Measurements from ENCODE around the gene PRND.
"Not testable (repeated sequence)": the region's sequence is repeated elsewhere in the genome, so short reads cannot be mapped to it uniquely, and the experiment has no call there.

The PRND gene, protein sequence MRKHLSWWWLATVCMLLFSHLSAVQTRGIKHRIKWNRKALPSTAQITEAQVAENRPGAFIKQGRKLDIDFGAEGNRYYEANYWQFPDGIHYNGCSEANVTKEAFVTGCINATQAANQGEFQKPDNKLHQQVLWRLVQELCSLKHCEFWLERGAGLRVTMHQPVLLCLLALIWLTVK

DNA sequence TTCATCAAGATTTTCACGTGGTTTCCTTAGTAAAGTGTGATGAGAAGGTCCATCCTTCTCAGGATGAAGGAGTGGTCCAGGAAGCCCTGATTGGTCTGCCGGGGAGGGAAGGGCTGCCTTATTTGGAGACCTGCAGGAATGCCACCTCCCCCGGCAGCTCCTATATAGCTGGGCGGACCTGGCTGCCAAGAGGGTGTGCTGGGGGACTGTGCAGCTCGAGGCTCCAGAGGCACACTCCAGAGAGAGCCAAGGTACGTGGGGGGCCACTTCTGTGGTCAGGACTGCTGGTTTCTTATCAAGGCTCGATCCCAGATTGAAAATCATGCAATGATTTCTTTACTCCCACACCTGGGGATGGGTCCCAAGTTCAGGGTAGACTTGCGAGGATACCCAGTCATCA, at the start of gene PRND:
PRND (plus strand) TSS at position 191 of the 400 bp plus-strand sequence. CDS start 2,643 bp downstream, outside the sequence.
- DNase-seq: no peak

GRCh38 chr20:4672948-4673347, 48.8 kb upstream of the PRND start:
- no peak for DNase-seq

DNA sequence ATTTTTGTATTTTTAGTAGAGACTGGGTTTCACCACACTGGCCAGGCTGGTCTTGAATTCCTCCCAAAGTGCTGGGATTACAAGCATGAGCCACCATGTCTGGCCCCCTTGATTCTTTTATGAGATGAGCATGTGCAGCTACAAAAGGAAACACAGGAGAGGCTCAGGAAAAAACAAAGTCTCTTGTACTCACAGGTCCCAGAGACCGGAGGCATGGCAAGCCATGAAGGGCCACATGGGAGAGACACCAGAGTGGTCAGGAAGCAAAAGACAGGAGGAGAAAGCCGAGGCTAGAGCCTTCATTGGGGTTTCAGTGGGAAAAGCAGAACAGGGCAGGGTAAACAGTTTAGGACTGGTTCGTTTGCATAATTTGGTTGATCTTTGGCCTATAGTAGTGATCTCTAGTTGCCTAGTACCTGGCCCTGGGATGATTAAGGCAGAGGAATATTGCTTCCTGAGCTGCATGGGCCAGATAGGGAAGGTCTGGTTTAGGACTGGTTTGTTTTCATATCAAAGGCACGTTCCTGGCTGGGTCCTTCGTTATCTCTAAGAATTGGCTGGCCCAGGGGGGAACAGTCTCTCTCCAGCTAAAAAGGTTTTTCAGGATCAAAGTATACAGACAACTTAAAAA, 48.2 kb upstream of the PRND start:
- DNase-seq: no peak

DNA sequence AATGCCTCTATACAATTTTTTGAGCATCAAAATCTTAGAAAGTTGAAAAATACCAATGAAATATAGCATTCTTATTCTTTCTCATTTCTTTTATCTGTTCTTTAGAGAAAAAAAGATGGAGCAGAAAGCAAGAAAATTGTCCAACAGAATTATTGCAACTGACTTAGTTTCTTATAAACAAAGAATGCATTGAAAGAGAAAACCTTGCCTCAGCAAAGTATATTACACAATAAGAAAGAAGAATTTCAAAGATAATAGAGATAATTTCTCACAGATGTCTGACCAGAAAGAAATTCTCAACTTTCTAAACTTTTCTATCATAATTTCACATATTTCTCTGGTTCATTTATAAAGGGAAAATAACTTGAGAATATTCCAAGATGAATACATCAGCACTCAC, 47.0 kb upstream of the PRND start:
- no peak for DNase-seq

DNA sequence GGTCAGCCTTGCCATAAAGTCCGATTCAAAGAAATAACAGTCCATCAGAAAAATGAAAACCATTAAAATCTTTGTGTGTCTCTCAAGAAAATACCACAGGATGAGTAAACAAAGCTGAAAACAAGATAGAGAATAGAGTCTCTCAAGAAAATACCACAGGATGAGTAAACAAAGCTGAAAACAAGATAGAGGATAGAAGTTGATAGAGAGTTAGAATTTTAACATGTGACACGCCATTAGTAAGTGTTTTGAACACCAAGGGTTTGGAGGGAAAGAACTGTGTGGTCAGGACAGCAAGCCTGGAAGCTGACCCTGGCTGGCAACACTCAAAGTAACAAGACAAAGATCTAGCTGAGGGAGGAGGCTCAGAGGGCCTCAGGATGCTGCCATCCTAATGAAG, 43.9 kb upstream of the PRND start:
- DNase-seq: no peak

- no peak for DNase-seq
These were observed 40.3 kb upstream of the PRND start for GRCh38 chr20:4681401-4681800.

- no peak for DNase-seq
These were observed 39.7 kb upstream of the PRND start for GRCh38 chr20:4681991-4682401.

DNA sequence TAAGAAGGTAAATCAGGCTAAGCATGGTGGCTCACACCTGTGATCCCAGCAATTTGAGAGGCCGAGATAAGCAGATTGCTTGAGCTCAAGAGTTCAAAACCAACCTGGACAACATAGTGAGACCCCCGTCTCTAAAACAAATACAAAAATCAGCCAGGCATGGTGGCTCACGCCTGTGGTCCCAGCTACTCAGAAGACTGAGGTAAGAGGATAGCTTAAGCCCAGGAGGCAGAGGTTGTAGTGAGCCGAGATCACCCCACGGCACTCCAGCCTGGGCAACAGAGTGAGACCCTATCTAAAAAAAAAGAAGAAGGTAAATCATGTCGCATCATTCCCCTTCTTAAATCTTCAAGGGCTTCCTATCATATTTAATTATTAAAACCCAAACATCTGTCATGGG, 39.0 kb upstream of the PRND start:
- DNase-seq: no peak

- DNase-seq: no peak
These were observed 38.4 kb upstream of the PRND start for GRCh38 chr20:4683261-4683660.

DNA sequence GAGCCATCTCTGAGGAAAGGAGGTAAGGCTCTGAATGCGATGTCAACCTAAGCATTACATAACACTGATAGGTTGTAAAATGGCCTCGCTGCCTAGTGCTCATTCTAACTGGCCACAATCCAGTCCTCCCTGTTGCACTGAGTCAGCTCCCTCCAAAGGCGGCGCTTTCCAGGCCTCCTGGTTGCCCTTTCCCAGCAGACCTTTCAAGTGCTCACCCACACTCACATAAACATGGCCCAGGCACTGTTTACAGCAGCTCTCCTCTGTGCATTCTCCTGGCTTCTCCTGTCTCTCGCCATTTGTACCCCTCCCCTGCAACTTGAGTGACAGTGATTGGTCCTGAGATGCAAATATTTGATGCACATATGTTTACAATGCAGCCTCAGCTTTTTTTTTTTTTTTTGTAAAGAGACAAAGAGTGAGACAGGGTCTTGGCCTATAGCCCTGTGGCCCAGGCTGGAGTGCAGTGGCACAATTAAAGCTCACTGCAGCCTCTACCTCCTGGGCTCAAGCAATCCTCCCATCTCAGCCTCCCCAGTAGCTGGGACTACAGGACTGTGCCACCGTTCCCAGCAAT, 36.8 kb upstream of the PRND start:
- DNase-seq: no peak

DNA sequence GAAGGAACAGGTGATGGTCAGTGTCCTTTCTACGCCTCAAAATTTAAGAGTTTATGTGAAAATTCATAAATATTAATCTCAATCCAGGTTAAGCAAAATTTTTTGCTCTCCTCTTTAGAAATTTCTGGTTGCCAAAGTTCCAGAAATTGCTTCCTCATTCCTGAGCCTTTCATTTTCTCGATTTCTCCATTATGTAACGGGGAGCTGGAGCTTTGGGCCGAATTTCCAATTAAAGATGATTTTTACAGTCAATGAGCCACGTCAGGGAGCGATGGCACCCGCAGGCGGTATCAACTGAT, 35.8 kb upstream of the PRND start:
- no peak for DNase-seq

DNA sequence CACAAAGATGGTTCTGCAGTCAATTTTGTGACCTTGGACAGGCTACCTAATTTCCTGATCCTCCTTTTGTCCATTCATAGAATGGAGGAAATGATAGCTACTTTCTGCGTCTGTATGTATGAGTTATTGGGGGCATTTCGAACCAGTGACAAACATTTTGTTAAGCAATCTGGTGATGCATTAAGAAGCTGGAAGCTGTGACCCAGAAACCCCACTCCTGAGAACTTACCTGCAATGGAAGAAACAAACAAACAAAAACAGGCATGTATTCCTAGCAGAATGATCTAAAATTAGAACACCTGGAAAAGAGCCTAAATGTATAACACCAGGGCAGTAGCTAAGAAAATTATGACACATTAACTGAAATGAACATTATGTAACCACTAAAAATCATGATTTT, 33.4 kb upstream of the PRND start:
- DNase-seq: no peak

- no peak for DNase-seq
These were observed 32.5 kb upstream of the PRND start for GRCh38 chr20:4689220-4689619.

DNA sequence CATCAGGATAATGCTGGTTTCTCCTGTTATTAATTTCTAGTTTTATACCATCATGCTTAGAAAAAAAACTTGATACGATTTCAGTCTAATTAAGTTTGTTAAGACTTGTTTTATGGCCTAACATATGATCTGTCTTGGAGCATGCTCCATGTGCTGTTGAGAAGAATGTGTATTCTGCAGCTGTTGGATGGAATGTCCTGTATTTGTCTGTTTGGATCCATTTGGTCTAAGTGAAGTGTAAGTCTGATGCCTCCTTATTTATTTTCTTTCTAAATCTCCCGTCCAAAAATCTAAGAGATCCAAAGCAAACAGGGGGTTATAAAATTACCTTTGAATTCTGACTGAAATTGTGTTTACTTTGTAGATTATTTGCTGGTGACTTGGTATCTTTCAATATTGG, 30.0 kb upstream of the PRND start:
- DNase-seq: no peak

GRCh38 chr20:4694076-4694475, 27.6 kb upstream of the PRND start:
- no peak for DNase-seq

DNA sequence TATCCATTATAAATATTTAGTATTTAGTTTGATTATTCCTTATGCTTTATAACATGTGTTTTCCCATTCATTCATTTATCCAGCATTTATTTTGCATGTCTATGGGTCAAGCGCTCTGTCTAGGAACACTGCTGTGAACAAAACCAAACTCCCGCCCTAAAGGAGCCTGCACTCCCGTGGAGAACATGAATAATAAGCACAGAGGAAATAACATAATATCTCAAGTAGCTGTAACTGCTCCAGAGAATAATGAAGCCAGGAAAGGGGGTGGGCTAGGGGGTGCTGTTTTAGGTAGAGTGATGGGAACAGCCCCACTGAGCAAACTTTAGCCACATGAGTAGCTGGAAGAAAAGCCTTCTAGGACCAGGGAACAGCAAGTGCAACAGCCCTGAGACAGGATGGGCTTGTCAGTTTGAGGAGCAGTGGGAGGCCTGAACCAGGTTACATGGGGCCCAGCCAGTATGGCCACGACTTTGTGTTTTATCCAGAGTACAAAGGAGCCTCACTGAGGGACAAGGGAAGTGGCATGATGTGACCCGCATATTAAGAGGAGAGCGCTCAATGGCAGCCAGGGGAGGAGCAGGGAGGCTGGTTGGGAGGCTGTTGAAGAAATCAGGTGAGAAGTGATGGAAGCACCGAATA, 24.4 kb upstream of the PRND start:
- DNase-seq: no peak

DNA sequence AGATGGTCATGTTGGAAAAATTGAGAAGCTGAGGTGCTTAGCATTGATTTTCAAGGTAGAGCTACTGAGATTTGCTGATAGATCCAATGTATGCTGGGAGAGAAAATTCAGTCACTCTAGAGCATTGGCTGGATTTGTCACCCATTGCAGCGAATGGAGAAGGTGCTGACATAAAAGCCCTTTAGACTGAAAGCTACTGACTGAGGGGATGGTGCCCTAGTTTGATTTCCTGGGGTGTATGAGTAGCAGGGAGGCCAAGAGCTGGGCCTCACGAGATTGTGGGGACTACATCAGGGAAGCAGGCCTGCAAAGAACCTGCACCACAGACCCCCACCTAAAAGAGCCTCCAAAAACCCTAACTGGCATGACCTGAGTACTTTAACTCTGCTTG, 23.9 kb upstream of the PRND start:
- DNase-seq: no peak

GRCh38 chr20:4699216-4699615, 22.5 kb upstream of the PRND start:
- DNase-seq: no peak

GRCh38 chr20:4699957-4700356, 21.8 kb upstream of the PRND start:
- no peak for DNase-seq

- DNase-seq: no peak
These were observed 19.0 kb upstream of the PRND start for GRCh38 chr20:4702562-4703280.

DNA sequence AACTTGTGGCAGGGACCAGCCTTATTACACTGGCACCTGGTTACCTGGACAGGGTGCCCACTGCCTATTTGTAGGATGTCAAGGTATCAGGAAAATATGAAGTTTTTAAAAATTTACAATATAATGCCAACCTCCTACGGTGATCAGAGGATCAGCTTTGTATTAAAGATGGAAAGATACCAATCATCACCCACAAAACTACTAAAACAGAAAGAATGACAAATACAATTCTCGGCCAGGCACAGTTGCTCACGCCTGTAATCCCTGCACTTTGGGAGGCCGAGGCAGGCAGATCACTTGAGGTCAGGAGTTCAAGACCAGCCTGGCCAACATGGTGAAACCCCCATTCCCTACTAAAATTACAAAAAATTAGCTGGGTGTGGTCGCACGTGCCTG, 18.4 kb upstream of the PRND start:
- DNase-seq: no peak

GRCh38 chr20:4706941-4707340, 14.8 kb upstream of the PRND start:
- not testable (repeated sequence) for DNase-seq

DNA sequence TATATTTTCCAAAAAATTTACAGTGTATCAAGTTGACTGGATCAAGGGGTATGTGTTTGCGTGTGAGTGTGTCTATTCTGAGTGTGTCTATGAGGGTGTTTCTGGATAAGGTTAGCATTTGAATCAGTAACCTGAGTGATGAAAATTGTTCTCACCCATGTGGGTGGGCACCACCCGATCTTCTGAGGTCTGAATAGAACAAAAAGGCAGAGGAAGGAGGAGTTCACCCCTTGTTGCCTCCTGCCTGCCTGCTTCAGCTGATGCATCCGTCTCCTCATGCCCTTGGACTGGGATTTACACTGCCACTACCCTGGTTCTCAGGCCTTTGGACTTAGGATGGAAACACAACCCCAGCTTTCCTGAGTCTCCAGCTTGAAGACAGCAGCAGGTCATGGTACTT, 13.7 kb upstream of the PRND start:
- no peak for DNase-seq

DNA sequence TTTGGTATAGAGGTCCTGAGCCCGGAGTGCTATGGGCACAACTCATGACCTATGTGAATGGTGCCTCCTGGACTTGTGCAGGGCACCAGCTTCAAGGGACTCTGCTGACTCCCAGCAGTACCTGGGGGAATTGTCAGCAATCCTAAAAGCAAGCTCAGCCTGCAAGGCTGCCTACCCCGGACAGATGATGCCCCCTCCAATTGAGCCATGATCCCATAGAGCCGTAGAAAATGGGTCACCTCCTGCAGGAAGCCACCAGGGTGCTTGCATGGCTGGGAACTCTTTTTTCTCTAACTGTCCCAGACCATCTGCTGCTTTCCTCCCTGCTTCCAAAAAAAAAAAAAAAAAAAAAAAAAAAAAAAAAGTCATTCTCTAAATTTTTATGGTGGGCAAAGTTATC, 12.9 kb upstream of the PRND start:
- DNase-seq: no peak
